Hepatocyte (in vitro differentiated cells): Measurements from ENCODE around the gene AGFG2.

Experiments
- EZH2 ChIP-seq: fragments of 200-600 bp; sonication (generic); IDR thresholded peaks from 2 replicates; pipeline ENCODE4 v1.6.1; 2016; ENCODE audit warnings: antibody characterized with exemption, mild to moderate bottlenecking, borderline replicate concordance
- TF ChIP-seq, protein P1 (sequence below): fragments of 200-600 bp; sonication (generic); IDR thresholded peaks from 2 replicates; pipeline ENCODE4 v1.5.1; 2016; ENCODE audit warnings: antibody characterized with exemption, mild to moderate bottlenecking; ENCODE audit not compliant: poor library complexity

- TF ChIP-seq EZH2, result no peak
- TF ChIP-seq, protein P1, sequence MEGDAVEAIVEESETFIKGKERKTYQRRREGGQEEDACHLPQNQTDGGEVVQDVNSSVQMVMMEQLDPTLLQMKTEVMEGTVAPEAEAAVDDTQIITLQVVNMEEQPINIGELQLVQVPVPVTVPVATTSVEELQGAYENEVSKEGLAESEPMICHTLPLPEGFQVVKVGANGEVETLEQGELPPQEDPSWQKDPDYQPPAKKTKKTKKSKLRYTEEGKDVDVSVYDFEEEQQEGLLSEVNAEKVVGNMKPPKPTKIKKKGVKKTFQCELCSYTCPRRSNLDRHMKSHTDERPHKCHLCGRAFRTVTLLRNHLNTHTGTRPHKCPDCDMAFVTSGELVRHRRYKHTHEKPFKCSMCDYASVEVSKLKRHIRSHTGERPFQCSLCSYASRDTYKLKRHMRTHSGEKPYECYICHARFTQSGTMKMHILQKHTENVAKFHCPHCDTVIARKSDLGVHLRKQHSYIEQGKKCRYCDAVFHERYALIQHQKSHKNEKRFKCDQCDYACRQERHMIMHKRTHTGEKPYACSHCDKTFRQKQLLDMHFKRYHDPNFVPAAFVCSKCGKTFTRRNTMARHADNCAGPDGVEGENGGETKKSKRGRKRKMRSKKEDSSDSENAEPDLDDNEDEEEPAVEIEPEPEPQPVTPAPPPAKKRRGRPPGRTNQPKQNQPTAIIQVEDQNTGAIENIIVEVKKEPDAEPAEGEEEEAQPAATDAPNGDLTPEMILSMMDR, result no peak
Observed at GRCh38 chr7:100578246-100579183, 39.5 kb downstream of the AGFG2 start.
